Kidney epithelial cell (primary cell): ENCODE measurements around the gene WHRN. TPM values are rescaled to one million over a fixed set of nuclear protein-coding genes. Genes with fewer than 3 reads are reported as not detected.

Experiments used
- DNase-seq: peaks from one replicate; pipeline ENCODE4 v3.0.0-alpha.2; 2010; ENCODE audit warnings: low read depth
- H3K27me3 ChIP-seq: 2 replicates; pipeline ENCODE4 v1.6.0; 2011; ENCODE audit warnings: low read length; ENCODE audit not compliant: control insufficient read depth, insufficient read depth
- H3K36me3 ChIP-seq: 2 replicates; pipeline ENCODE4 v1.5.1; 2011; ENCODE audit warnings: low read length; ENCODE audit not compliant: control insufficient read depth, insufficient read depth
- H3K4me3 ChIP-seq: 2 replicates; pipeline ENCODE4 v1.5.1; 2011; ENCODE audit warnings: low read depth, mild to moderate bottlenecking, control low read depth, low read length
- total RNA-seq: library from RNA; depleted of rRNA; stranded (reverse); fragments of >200 nt; gene quantifications from 2 replicates; pipeline ENCODE4 v1.2.3, GENCODE V29; 2015
- TF ChIP-seq, protein P1 (sequence below): IDR thresholded peaks from 2 replicates; pipeline ENCODE4 v1.5.1; 2011; ENCODE audit warnings: mild to moderate bottlenecking, moderate library complexity, low read length, control low read depth, inconsistent platforms; ENCODE audit not compliant: insufficient read depth, poor library complexity, severe bottlenecking

The WHRN gene
- total RNA-seq, 1 donor from 2014 or later = 9.2 TPM

DNA sequence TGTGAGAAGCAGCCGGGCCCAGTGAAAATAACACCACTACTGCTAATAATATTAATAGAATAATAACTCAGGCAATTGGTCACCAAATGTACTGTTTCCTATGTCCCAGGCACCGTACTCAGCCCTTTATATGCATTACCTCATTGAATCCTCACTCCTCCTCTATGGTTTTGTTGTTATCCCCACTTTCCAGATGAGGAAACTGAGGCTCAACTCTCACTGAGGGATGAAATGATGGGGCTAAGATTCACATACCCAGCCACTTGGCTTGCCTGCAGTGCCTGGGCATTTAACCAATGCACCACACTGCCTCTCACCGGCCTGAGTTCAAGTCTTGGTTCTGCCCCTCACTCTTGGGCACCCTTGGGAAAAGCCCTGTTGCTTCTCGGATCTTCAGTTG, 34.1 kb downstream of the WHRN start:
- TF ChIP-seq, protein P1, sequence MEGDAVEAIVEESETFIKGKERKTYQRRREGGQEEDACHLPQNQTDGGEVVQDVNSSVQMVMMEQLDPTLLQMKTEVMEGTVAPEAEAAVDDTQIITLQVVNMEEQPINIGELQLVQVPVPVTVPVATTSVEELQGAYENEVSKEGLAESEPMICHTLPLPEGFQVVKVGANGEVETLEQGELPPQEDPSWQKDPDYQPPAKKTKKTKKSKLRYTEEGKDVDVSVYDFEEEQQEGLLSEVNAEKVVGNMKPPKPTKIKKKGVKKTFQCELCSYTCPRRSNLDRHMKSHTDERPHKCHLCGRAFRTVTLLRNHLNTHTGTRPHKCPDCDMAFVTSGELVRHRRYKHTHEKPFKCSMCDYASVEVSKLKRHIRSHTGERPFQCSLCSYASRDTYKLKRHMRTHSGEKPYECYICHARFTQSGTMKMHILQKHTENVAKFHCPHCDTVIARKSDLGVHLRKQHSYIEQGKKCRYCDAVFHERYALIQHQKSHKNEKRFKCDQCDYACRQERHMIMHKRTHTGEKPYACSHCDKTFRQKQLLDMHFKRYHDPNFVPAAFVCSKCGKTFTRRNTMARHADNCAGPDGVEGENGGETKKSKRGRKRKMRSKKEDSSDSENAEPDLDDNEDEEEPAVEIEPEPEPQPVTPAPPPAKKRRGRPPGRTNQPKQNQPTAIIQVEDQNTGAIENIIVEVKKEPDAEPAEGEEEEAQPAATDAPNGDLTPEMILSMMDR = no peak

DNA sequence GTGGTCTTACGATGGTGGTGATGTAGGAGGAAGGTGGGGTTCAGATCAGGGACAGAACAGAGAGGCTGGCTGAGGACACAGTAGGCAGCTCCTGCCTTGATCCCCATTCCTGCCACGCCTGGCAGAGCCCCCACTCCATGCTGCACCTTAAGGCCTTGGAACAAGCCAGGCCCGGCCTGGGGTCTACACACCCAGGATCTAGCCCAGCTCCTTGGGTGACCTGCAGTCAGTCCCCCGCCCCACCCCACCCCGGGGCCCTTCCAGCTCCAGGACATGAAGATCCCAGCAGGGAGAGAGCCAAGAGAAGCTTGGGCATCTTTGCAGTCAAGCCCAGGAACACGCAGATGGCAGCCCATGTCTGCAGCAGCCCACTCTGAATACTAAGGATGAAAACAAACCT, 34.7 kb downstream of the WHRN start:
- TF ChIP-seq, protein P1 = no peak
- Histone ChIP-seq H3K36me3 (no peaks in the 10 kb centered on the region), H3K4me3 (no peak overlapping the region), H3K27me3 (no peaks in the 10 kb centered on the region)
- no peak for DNase-seq

More for the DNA sequence above, 34.1 kb downstream of the WHRN start:
- H3K36me3 ChIP-seq = no peaks in the 10 kb centered on the region
- DNase-seq = no peak
- H3K4me3 ChIP-seq = no peak overlapping the region
- no peaks in the 10 kb centered on the region for H3K27me3 ChIP-seq

DNA sequence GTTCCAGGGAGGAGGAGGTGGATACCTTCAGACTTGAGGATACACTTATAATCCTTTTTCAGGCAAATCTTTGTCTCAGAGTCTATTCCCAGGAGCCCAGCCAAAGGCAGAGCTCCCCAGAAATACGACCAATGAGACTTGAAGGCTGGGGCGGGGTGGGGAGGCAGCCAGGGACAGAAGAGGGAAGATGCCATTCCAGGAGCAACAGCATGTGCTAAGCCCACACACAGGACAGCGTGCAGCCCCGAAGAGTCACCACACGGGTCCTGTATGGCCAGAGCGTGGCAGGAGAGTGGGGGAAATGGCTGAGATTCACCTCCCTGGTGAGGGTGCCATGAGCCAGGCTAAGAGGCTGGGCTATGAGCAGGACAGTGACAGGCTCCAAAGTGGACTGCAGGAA, 35.2 kb downstream of the WHRN start:
- TF ChIP-seq, protein P1 = no peak
- no peak for DNase-seq
- Histone ChIP-seq H3K36me3 (no peaks in the 10 kb centered on the region), H3K27me3 (no peaks in the 10 kb centered on the region), H3K4me3 (no peak overlapping the region)

DNA sequence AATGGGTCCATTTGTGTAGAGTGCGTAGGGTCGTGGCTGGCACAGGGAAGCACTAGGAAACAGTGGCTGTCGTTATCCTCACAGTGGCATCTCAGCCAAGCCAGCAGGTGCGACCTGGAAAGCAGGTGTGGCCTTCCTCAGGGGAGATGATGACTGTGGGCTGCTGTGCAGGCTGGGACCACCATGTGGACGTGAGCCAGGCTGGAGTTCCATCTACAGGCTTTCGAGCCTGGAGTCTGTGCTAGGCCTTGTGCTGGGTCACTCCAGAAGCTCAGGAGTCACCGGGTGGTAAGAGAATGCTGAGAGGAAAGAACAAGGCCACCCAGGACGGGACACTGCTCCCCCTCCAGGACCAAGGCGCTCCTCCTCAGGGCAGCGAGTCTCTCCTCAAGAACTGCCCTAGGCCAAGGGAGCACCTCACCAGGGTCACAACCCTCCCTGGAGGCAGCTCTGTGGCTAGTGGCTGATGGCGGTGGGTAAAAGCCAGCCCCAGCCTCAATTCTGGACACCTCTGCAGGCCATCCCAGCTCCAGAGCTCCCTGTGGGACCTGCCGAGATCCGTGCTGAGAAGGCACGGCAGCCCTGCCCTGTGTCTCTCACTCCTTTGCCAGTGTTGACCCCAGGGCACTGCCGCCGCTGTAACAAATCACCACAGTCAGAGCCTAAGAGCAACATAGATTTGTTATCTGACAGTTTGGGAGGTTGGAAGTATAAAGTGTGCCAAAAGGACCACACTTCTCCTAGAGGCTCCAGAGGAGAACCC, 36.0 kb downstream of the WHRN start:
- no peaks in the 10 kb centered on the region for H3K27me3 ChIP-seq
- TF ChIP-seq, protein P1 = no peak
- DNase-seq = no peak
- H3K36me3 ChIP-seq = no peaks in the 10 kb centered on the region
- H3K4me3 ChIP-seq = no peak overlapping the region

DNA sequence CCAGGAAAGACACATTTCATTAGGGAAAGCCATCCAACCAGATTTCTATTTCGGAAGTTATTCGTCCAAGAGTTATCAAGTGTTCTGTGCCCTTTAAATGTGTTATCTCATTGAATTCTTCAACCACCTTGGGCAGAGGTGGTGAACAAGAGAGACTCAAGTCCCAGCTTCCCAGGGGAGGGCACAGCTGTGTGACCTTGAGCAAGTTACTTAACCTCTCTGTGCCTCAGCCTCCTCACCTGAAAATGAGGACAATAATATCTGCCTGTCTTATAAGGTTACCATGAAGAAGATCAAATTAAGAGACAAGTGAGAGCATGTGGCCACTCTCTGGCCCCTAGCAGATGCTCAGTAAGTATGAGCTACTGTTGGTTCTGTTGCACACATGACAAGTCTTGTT, 37.4 kb downstream of the WHRN start:
- TF ChIP-seq, protein P1 = no peak
- no peak for DNase-seq
- Histone ChIP-seq H3K4me3 (no peak overlapping the region), H3K27me3 (no peaks in the 10 kb centered on the region), H3K36me3 (no peaks in the 10 kb centered on the region)

DNA sequence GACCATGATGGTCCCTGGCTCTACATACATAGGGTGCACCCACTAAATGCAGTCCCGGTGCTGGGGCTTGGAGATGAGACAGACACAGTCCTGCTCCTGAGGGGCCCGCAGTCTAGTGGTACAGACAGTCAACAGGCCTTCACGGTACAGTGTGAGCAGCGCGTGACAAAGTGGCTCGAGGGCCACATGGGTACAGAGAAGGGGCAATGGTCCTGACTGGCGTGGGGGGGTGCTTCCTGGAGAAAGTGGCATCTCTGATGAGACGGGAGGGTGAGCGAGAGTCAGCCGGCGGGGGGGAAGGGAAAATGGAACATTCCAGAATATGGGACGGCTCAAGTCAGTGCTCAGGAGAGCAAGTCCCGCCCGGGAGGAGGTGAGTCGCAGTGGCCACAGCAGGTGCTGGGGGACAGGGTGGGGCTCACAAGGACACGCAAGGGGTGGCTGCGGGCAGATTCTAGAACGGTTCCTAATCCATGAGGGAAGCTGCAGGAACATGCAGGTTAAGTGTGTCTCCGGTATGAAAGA, 38.0 kb downstream of the WHRN start:
- H3K36me3 ChIP-seq = no peaks in the 10 kb centered on the region
- DNase-seq = no peak
- TF ChIP-seq, protein P1 = no peak
- H3K27me3 ChIP-seq = no peaks in the 10 kb centered on the region
- H3K4me3 ChIP-seq = no peak overlapping the region
